MCF 10A (cell line): Measurements from ENCODE around the gene TEDDM1. TPM values are rescaled to one million over a fixed set of nuclear protein-coding genes. Genes with fewer than 3 reads are reported as not detected.
A peak's percentile ranks its signal among the peaks of the same experiment; 100 is the strongest.

ENCODE experiments used
- BruUV-seq: library from RNA; stranded (reverse); fragments of 400-500 nt; replicated peaks from 2 replicates; lab custom pipeline; 2021; lab: Mats Ljungman, UMichigan
- CTCF ChIA-PET: fragments of 300-600 bp; sonication (Branson Sonifier 250); formaldehyde crosslinking; extraction: SDS; loops from one replicate; lab custom pipeline; 2021; ENCODE audit warnings: antibody characterized with exemption, inconsistent platforms; lab: Yijun Ruan, JAX
- POLR2A ChIA-PET: fragments of 300-600, 350-650 bp; sonication (Branson Sonifier 250); formaldehyde crosslinking; extraction: SDS; loops from one replicate; lab custom pipeline; 2020; ENCODE audit warnings: antibody characterized with exemption, inconsistent platforms; lab: Yijun Ruan, JAX
- DNase-seq: peaks from one replicate; pipeline ENCODE4 v3.0.0-alpha.2; 2018; ENCODE audit not compliant: unreplicated experiment
- H3K27ac Mint-ChIP-seq: one replicate; pipeline ENCODE4 v1.8.0; 2022; ENCODE audit warnings: mild to moderate bottlenecking, low read depth, mixed read lengths; ENCODE audit not compliant: unreplicated experiment
- H3K27me3 Mint-ChIP-seq: one replicate; pipeline ENCODE4 v1.8.0; 2022; ENCODE audit warnings: mixed read lengths; ENCODE audit not compliant: insufficient read depth, unreplicated experiment
- H3K36me3 Mint-ChIP-seq: one replicate; pipeline ENCODE4 v1.8.0; 2022; ENCODE audit warnings: mild to moderate bottlenecking, moderate library complexity, mixed read lengths; ENCODE audit not compliant: insufficient read depth, unreplicated experiment
- H3K4me1 Mint-ChIP-seq: one replicate; pipeline ENCODE4 v1.8.0; 2022; ENCODE audit warnings: mixed read lengths; ENCODE audit not compliant: insufficient read depth, unreplicated experiment
- H3K4me3 Mint-ChIP-seq: one replicate; pipeline ENCODE4 v1.8.0; 2022; ENCODE audit warnings: mild to moderate bottlenecking, moderate library complexity, mixed read lengths; ENCODE audit not compliant: unreplicated experiment
- H3K9me3 Mint-ChIP-seq: one replicate; pipeline ENCODE4 v1.8.0; 2022; ENCODE audit warnings: mixed read lengths; ENCODE audit not compliant: unreplicated experiment
- intact Hi-C: fragments of 100-400 bp; cut with micrococcal nuclease; formaldehyde crosslinking; loops from 2 replicates; pipeline ENCODE4 v1.14.1; 2022
- total RNA-seq: library from RNA; stranded (reverse); gene quantifications from 2 replicates; pipeline ENCODE4 v1.2.3, GENCODE V29; 2022
- TF ChIP-seq, protein P1 (sequence below): fragments of 200-600 bp; IDR thresholded peaks from one replicate; pipeline ENCODE4 v1.8.0; 2022; ENCODE audit warnings: antibody characterized with exemption, mild to moderate bottlenecking; ENCODE audit not compliant: unreplicated experiment

Gene TEDDM1
- total RNA-seq, 1 experiment from 2014 or later: not detected

DNA sequence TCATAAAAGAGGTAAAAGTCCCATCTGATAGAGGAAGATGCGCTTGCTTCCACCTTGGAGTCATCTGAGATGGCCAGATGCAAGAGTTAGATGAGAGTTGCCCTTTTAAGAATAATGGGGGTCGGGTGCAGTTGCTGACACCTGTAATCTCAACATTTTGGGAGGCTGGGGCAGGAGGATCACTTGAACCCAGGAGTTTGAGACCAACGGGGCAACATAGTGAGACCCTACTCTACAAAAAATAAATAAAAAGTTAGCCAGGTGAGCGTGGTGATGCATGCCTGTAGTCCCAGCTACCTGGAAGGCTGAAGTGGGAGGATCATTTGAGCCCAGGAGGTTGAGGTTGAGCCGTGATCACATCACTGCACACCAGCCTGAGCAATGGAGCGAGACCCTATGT lies 13.5 kb upstream of the TEDDM1 start:
- Mint-ChIP-seq H3K4me3 (no peak overlapping the region), H3K27me3 (no peaks in the 10 kb centered on the region), H3K27ac (no peak overlapping the region), H3K9me3 (no peaks in the 10 kb centered on the region), H3K36me3 (no peaks in the 10 kb centered on the region), H3K4me1 (peaks cover 8% of the 10 kb centered on the region)
- POLR2A ChIA-PET: no interaction called here
- intact Hi-C loops: no loop called here
- TF ChIP-seq, protein P1, sequence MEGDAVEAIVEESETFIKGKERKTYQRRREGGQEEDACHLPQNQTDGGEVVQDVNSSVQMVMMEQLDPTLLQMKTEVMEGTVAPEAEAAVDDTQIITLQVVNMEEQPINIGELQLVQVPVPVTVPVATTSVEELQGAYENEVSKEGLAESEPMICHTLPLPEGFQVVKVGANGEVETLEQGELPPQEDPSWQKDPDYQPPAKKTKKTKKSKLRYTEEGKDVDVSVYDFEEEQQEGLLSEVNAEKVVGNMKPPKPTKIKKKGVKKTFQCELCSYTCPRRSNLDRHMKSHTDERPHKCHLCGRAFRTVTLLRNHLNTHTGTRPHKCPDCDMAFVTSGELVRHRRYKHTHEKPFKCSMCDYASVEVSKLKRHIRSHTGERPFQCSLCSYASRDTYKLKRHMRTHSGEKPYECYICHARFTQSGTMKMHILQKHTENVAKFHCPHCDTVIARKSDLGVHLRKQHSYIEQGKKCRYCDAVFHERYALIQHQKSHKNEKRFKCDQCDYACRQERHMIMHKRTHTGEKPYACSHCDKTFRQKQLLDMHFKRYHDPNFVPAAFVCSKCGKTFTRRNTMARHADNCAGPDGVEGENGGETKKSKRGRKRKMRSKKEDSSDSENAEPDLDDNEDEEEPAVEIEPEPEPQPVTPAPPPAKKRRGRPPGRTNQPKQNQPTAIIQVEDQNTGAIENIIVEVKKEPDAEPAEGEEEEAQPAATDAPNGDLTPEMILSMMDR: no peak
- no TSS peak for BruUV-seq
- no peak for DNase-seq
- CTCF ChIA-PET: interaction anchor here (0.6 to 1.3 kb wide), 5 partner anchors 13 to 991 kb away, joined by 3 to 6 read pairs (median 4); no protein-coding TSS in a partner anchor

DNA sequence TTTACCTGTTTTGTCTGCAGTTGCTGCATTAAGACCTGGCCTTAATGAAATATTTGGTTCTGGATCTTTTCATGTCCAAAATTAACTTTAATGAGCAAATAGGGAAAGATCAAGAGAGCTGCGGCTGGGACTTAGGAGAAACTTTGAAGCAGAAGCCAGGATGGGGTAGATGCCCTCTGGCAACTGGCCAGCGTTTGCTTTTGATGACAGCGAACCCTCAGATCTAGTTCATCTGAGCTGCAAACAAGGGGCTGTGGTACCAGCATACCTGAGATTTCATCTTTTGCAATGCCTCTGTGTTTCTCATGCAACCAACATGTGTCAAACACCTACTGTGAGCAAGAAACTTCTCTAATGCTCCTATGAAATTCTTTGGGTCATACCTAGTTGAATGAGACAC lies 13.0 kb upstream of the TEDDM1 start:
- Mint-ChIP-seq H3K36me3 (no peaks in the 10 kb centered on the region), H3K4me1 (peaks cover 8% of the 10 kb centered on the region), H3K27ac (no peak overlapping the region), H3K9me3 (no peaks in the 10 kb centered on the region), H3K4me3 (no peak overlapping the region), H3K27me3 (no peaks in the 10 kb centered on the region)
- POLR2A ChIA-PET: interaction anchor here (0.7 to 1.8 kb wide), 2 partner anchors 8 to 16 kb away, joined by 3 to 4 read pairs; no protein-coding TSS in a partner anchor
- CTCF ChIA-PET: interaction anchor here (0.6 to 1.6 kb wide), 7 partner anchors 10 to 463 kb away, joined by 3 to 6 read pairs (median 4); no protein-coding TSS in a partner anchor
- BruUV-seq: no TSS peak
- DNase-seq: no peak
- intact Hi-C loops: no loop called here
- TF ChIP-seq, protein P1: no peak

DNA sequence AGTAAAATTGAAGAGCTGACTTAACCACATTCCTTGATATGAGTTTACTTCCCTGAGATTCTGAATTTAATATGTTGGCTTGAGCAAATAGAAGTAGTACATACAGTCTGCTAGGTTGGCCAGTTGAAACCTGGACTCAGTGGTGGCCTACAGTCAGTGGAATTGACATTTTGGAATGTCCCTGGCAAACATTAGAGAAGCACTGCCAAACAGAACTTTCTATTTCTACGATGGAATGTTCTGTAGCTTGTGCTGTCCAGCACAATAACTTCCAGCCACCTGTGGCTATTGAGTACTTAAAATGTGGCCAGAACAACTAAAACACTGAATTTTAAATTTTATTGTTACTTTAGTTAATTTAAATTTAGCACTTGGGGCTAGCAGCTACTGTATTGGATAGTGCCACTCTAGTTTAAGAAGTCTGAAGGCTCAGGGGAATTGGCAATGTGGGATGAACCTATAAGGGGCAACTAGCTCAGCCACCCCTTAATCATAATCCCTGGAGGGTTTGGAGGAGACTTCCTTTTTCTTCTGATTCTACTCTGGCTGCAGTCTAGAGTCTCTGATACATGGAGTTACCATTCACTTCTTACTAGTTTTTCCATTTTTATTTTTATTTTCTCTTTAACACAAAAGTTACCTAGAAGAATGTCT lies 10.3 kb upstream of the TEDDM1 start:
- Mint-ChIP-seq H3K4me1 (peaks cover 8% of the 10 kb centered on the region), H3K27me3 (no peaks in the 10 kb centered on the region), H3K4me3 (no peak overlapping the region), H3K27ac (peak overlapping the region; percentile 21), H3K36me3 (no peaks in the 10 kb centered on the region), H3K9me3 (peaks cover 2% of the 10 kb centered on the region)
- intact Hi-C loops: no loop called here
- TF ChIP-seq, protein P1: no peak
- no peak for DNase-seq
- CTCF ChIA-PET: interaction anchor here (0.6 to 1.3 kb wide), 5 partner anchors 11 to 323 kb away, joined by 3 to 4 read pairs (median 4); no protein-coding TSS in a partner anchor
- BruUV-seq: no TSS peak
- POLR2A ChIA-PET: interaction anchor here (0.7 to 1.8 kb wide), 7 partner anchors 10 to 112 kb away, joined by 3 to 5 read pairs (median 3); no protein-coding TSS in a partner anchor

DNA sequence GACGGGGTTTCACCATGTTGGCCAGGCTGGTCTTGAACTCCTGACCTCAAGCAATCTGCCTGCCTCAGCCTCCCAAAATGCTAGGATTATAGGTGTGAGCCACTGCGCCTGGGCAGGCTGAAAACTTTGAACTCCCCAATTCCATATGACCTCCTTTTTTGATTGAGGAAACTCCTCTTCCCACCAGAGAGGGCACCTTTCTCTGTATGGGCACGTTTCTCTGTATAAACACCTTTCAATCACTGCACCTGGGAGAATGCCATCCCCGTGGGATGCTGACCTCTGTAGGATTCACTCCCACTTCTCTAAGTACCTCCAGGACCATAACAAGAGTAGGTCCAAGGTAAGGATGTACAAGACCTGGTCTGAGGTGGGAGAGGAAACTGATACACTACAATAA lies 9.7 kb upstream of the TEDDM1 start:
- intact Hi-C loops: no loop called here
- no peak for DNase-seq
- H3K9me3 Mint-ChIP-seq: peaks cover 8% of the 10 kb centered on the region
- TF ChIP-seq, protein P1: no peak
- H3K27ac Mint-ChIP-seq: peak overlapping the region; percentile 21
- H3K4me3 Mint-ChIP-seq: no peak overlapping the region
- no peaks in the 10 kb centered on the region for H3K36me3 Mint-ChIP-seq
- ChIA-PET CTCF (interaction anchor here (0.7 to 1.3 kb wide), 4 partner anchors 267 to 1994 kb away, joined by 3 to 4 read pairs (median 4); no protein-coding TSS in a partner anchor), POLR2A (interaction anchor here (0.7 to 1.2 kb wide), 3 partner anchors 13 to 21 kb away, joined by 3 to 5 read pairs (median 3); no protein-coding TSS in a partner anchor)
- no TSS peak for BruUV-seq
- no peaks in the 10 kb centered on the region for H3K27me3 Mint-ChIP-seq
- peaks cover 8% of the 10 kb centered on the region for H3K4me1 Mint-ChIP-seq
